SKM-1 treated with dmso at 0.1 percent for 144 hours (cell line): ENCODE results near the gene RNU7-1.

Experiments
- DNase-seq: peaks from one replicate; lab custom pipeline; 2025; ENCODE audit not compliant: unreplicated experiment; lab: John Stamatoyannopoulos, UW

RNU7-1 gene

DNA sequence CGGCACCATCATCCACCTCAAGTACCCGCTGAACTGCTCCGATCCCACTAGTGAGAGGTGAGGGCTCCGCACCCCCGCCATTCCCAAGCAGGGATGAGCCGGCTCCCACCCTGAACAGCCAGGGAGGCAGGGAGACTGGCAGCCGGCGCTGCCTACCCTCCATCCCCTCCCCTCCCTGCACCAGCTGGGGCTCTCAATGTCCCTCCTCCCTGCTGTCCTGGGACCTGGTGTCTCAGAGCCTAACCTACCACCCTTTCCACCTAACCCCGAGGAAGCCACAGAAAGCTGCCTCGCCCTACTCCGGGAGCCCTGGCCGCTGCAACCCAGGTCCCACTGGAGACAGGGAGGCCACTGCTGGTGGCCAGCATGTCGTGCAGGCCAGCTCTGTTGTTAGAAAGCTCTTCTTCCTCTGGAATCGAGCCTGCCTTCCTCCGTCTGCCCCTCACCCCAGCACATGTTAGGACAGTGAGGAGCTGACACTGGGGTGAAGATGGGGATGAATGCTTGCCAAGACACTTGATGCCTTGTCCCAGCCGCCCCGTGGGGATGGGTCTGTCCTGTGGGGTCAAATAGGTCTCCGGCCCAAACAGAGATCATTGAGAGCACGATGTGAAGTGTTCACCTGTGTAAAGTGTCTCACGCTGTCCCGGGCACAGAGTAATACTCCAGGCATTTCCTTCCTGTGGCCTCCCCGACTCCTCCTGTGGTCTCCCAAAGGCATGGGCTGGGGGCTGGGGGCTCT, 8.7 kb downstream of the RNU7-1 start:
- DNase-seq, result no peak

DNA sequence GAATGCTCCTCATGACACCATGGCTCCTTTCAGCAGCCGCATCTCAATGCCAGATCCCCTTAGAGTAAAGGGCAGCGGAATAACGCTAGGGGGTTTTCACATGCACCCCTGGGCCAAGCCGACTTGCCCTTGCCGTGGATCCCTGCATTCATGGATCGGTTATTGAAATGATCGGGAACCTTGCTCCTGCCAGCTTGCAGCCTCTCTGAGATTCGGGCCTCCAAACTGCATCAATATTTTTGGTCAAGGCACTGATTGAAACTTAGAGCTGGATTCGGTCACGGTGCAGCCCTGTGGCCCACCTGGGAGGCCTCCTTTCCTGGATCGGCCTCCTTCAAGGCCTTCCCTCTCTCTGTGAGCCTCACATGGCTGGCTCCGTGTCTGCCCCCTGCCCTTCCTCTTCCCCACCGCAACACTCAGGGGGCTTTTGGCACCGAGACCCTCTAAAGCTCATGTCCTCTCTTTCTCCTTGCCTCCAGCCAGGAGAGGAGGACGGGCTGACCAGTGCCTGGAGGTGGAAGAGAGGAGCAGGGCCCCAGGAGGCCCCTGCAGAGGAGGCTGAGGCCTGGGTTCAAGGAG, 9.3 kb downstream of the RNU7-1 start:
- no peak for DNase-seq

DNA sequence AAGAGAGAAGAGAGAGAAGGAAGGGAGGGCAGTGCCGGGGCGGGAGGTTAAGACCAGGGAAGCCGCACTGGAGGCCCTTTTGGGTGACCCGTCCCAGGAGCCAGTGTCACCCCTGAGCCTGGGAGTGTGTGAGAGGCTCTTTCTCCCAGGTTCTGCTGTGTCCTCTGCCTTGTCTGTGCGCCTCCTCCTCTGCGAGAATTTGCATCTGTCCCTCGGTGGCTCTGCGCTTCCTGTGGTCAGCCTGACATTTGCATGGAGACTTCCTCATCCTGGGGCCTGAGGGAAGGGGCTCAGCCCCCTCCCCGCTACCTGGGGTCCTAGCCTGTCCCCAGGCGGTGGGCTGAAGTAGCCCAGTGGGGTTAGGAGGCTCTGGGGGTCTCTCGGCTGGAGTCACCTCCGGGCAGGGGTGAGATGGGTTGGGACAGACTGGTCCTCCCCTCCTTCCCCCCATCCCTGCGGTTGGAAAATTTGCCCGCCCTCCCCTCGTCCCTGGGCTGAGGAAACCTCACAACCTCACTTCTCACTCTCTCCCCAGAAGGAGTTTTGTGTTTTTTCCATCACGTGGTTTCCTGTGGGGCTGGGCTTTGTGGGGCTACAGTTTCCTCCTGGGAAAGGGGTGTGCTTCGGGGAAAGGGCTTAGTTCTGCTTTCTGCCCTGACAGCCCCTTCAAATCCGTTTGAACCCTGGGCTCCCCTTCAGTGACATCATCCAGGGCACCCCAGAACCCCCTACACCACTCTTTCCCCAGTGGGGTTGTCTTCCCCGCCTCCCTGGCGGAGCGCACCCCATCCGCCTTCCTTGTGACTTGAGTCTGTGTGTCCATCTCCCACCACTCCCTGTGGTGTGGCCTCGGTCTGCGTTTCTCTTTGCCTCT, 10.1 kb downstream of the RNU7-1 start:
- DNase-seq, result peak; percentile 81

DNA sequence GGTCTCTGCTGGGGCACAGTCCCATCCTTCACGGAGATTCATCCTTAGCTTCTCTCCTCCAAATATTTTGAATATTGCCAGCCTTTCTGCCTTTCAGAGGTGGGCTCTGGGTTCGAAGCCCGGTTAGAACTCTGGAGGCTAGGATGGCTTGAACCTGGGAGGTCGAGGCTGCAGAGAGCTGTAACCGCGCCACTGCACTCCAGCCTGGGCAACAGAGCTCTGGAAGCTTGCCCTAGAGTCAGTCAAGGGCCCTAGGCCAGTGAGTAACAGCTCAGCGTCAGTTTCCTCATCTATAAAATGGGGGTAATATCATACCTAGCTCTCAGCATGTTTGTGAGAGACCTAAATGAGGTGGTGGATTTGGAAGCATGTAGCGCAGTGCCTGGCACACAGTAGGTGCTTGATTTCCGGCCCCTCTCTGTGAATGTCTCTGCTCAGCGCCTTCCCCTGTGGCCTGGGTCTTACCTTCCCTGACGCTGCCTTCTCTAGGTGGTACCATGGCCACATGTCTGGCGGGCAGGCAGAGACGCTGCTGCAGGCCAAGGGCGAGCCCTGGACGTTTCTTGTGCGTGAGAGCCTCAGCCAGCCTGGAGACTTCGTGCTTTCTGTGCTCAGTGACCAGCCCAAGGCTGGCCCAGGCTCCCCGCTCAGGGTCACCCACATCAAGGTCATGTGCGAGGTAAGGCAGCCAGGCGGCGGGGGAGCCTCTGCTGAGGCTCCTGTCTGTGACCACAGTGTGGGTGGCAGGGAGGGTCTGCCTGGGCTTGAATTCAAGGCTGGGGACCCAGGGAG, 10.9 kb downstream of the RNU7-1 start:
- no peak for DNase-seq

DNA sequence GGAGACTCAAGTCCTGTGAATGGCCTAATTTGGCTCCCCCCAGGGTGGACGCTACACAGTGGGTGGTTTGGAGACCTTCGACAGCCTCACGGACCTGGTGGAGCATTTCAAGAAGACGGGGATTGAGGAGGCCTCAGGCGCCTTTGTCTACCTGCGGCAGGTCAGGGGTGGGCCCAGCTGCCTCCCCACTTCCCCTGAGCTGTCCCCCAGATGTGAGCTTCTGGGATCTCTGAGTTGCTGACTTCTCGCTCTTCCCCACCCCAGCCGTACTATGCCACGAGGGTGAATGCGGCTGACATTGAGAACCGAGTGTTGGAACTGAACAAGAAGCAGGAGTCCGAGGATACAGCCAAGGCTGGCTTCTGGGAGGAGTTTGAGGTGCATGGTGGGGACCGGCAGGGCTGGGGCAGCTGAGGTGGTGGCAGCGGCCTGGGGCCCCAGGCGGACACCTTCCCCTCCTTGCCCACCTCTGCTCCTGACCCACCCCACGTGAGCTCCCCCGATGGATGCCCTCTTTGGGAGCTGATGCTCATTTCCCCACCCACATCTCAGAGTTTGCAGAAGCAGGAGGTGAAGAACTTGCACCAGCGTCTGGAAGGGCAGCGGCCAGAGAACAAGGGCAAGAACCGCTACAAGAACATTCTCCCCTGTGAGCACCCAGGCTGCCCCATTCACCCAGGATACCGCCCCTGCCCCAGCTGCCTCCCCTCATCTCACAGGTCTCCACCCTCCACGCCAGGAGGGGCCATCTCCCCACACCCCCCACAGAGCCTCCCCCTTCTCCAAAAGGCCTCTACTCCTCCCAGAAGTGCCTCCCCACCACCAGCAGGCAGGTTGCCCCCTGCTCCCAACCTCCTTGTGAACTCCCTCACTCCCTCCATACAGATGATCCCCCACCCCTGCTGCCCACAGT, 11.7 kb downstream of the RNU7-1 start:
- no peak for DNase-seq

DNA sequence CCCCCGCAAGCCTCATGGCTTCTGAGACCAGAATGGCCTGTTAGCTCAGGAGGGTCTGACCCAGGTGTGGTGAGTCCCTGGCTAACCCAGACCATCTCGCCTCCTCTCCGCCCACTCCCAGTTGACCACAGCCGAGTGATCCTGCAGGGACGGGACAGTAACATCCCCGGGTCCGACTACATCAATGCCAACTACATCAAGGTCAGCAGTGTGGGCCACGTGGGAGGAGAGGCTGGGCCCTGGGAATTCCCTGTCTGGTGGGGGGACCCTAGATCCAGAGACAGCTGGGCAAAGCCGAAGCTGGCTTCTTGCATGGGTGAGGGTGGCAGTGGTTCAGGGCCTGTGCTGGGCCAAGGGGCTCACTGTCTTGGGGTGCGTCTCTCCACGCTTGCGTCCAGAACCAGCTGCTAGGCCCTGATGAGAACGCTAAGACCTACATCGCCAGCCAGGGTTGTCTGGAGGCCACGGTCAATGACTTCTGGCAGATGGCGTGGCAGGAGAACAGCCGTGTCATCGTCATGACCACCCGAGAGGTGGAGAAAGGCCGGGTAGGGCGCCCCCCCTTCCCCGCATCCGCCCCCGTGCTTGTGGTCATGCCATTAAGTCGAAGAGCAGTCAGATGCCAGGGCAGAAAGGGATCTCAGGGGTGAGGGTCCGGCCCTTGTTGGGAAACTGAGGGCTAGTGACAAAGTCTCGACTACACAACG, 12.6 kb downstream of the RNU7-1 start:
- DNase-seq, result no peak

DNA sequence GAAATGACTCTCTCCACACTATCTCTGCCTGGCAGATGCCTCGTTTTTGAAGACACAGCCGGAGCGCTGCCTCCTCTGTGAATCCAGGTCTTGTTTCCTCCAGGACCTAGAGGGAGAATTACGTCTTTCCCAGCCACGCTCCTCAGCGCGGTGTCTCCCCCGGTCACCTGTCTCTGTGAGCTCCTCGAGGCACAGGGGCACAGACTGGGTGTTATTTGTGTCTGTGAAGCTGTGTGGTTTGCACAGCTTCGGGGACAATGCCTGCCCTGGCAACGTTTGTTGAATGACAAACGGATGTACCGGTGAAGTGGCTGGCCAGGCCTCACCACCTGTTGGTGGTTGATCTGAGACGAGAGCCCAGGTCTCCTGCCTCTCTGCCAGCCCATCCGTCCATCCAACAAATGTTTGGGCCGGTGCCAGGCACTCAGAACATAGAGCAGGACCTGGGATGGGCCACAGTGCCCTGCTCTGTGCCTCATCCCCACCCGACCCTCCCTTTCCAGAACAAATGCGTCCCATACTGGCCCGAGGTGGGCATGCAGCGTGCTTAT, 13.6 kb downstream of the RNU7-1 start:
- DNase-seq, result no peak

DNA sequence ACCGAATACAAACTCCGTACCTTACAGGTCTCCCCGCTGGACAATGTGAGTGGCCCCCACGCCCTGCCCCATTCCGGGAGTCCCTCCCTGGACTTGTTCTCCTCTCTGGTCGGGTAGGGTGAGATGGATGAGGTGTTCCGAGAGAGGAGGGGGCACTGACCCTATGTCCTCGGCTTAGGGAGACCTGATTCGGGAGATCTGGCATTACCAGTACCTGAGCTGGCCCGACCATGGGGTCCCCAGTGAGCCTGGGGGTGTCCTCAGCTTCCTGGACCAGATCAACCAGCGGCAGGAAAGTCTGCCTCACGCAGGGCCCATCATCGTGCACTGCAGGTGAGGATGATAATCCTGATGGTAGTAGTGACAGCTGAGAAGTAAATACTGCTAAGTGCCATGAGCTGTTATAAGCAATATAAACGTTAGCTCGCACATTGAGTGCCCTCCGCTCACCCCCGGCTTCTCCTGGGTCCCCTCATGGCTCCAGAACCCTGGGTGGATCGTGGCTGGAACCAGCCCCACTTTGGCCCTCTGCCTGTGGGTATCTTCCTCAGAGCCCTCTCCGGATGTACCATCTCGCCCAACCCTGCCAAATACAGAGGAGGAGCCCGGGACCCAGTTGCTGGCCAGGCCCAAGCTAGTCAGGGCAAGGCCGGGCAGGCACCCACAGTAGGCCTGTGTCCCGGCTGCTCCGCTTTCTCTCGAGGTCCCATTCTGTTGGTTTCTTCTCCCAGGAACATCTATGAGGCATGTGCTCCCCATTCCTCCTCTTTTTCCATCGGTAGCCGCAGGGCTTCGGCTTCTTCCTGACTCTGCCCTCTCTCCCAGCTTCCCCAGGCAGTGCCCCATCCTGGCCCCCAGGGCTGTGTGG, 14.4 kb downstream of the RNU7-1 start:
- no peak for DNase-seq

DNA sequence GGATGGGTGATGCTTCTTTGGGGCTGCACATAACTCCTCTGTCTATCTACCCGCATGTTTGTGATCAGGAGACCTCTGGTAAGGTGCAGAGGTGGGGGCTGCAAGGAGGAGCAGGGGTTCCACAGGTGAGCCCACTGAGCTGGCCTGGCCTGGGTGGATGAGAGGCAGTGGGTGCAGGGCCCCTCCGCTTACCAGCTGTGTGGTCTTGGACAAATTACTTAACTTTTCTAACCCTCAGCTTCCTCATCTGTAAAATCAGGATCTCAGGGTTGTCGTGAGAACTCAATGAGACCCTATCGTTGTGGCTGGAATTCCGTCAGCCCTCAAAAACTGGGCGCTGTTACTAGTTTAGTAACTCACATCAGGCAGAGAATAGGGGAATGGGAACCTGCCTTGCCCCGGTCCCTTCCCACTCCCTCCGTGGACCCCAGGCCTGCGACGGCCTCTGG, 15.0 kb downstream of the RNU7-1 start:
- no peak for DNase-seq

DNA sequence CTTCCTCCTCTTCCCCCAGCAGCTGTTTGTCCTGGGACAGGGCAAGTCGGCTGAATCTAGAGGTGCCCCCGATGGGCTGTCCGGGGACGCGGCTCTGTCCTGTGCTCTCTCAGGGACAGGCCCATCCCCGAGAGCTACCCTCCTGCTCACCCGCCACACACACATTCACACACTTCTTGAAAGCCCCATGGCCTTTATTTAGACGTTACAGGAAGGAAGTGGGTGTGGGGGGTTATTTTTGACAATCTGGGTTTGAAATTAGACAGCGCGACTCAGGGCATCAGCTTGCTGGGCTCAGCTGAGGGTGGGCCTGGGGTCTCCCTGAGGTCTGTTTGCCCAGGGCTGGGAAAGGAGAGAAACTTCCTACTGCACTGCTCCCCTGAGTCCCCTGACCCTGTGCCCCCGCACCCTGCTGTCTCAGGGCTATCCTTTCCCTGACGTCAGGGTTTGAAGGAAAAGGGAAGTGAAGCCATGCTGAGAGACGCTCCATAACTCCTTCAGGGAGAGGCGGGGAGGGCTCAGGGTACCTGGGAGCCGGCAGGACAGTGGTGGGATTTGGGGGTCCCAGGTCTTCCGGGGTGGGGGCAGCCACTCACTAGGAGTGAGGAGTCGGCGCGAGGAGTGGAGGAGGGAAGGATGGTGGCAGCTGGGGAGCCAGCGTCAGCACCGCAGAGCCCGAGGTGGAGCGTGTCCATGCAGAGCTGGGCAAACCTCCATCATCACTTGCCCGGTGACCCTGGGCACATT, 15.6 kb downstream of the RNU7-1 start:
- peak; percentile 29 for DNase-seq

DNA sequence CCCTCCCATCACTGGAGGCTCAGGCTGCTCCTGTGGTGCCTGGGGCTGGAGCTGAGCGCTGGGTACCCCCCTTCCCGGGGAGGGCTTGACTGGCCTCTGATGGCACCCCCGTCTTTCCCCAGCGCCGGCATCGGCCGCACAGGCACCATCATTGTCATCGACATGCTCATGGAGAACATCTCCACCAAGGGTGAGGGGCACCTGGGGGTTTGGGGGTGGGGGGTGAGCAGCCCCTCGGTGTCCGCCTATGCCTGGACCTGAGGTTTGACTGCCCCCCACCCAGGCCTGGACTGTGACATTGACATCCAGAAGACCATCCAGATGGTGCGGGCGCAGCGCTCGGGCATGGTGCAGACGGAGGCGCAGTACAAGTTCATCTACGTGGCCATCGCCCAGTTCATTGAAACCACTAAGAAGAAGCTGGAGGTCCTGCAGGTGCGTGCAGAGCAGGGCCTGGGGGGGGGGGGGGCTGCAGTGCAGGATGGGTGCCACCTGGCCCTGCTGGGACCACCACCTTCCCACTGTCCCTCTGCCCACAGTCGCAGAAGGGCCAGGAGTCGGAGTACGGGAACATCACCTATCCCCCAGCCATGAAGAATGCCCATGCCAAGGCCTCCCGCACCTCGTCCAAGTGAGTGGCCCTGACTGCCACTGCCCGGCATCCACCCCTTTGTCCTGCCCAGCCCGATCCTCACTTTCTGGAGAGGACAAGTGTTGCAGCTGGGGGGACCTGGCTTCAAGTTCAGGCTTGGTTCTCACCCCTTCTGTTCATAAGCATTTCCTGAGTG, 16.4 kb downstream of the RNU7-1 start:
- no peak for DNase-seq

DNA sequence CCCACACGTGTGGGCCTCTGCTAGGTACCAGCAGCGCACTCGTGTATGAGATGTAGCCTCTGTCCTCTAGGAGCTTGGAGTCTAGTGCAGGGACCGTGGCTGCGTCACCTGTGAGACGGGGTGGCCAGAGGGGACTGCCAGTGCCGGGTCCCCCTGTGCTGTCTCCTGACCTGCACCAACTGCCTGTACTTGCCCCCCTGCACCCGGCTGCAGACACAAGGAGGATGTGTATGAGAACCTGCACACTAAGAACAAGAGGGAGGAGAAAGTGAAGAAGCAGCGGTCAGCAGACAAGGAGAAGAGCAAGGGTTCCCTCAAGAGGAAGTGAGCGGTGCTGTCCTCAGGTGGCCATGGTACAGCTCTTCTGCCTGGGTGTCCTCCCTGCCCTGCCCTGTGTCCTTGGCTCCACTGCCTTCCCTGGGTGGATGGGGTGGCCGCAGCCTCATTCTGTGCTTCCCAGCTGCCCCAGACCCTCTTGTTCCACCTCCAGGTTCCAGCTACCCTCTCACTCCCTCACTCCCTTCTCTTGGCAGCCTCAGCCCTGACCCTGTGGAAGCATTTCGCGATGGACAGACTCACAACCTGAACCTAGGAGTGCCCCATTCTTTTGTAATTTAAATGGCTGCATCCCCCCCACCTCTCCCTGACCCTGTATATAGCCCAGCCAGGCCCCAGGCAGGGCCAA, 17.1 kb downstream of the RNU7-1 start:
- DNase-seq, result no peak

DNA sequence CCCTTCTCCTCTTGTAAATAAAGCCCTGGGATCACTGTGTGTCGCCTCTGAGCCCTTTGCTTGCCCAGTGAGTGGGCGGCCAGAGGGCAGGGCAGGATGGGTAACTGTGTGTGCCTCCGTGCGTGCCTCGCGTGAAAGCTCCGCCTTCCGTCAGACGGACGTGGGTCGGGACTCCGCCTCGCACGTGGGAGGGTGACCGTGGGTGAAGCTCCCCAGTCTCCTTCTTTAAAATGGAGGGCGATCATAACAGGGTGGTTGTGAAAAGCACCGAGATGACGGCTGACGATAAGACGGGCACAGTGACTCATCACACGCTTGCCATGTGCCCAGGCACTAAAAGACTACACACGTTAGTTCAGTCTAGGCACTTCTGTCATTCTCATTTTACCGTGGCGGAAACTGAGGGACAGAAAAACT, 17.7 kb downstream of the RNU7-1 start:
- no peak for DNase-seq

DNA sequence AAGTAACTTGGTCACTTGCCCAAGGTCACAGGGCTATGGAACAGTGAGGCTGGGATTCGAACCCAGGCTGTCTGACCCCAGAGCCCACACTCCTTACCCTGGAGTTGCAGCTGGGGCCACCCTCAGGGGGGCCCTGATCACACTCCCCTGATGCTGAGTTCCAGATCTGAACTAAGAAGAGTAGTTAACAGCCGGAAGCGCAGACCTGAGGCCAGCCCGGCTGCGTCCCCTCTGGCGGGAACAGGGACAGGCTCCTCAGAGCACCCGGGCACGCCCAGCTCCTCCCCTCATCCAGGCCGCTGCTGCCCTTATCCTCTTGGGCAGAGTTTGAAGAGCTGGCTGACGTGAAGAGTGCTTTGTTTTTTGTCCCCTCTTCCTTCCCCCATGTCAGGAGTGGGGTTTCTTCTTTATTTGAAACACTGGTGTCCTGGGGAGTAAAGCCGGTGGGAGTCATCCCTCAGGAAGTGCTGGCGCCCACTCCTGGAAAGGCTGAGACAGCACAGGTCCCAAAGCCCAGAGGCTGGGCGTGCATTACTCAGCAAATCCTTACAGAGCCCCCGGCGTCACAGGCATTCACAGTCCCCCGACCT, 18.2 kb downstream of the RNU7-1 start:
- DNase-seq, result no peak

DNA sequence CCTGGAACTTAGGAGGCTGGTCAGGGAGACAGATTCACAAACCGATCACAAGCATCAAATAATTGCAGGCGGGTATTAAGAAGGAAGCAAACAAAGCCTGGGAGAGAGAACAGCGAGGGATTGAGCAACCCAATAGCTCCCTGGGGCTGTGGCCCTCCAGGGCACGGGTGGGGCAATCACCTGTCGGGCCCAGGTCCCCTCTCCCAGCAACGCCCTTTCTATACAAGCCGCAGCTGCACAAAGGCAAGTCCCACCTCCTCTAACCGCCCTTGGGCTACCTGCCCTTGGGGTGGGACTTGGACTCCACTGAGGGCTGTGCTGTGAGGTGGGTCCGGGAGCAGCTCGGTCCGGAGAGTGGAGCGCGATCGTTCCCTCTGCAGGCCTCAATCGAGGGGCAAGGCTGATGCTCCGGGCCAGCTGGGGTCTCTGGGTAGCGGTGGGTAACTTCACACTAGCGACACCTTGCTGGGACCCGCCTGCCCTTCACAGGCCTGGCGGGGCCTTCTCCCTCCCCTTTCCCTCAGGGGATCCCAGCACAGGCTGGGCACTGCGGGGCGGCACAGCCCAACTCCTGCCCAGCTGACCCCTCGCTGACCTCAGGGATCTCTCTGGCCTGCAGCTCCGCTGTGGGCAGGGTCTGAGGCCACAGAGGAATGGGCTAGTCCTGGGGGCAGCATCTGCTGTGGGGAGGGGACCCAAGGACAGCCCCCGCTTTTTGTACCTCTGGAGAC, 18.8 kb downstream of the RNU7-1 start:
- no peak for DNase-seq
